Measurements from ENCODE around the gene NUFIP2.
A peak's percentile ranks its signal among the peaks of the same experiment; 100 is the strongest.
"Not testable (repeated sequence)": the region's sequence is repeated elsewhere in the genome, so short reads cannot be mapped to it uniquely, and the experiment has no call there.

NUFIP2 gene

DNA sequence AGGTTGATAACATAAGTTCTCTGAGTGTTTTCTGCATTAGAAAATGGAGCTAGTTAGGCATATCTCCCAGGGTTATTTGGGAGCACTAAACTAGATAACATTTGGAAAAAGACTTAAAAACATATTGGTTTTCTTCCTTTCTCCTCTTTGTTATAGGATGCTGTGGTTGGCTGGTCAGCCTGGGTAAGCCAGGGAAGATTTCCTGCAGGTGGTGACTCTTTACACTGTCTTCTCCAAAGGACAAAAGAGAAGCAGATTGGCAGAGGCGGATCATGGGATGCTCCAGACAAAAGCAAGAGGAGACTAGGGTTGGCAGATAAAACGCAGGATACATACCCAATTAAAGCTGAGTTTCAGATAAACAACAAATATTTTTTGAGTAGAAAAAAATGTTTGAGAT is 53.5 kb downstream of the NUFIP2 start:
- TF ChIP-seq POLR2AphosphoS5 (IDR thresholded peaks at IDR 0.05; ENCODE audit: borderline replicate concordance, low read depth, low read length): no peak
- TF ChIP-seq EZH2 (IDR thresholded peaks at IDR 0.05): no peak
- TF ChIP-seq FOXP2 (optimal IDR thresholded peaks at IDR 0.05; ENCODE audit: control extremely low read depth, extremely low read length, insufficient read depth): no peak
- DNase-seq (ENCODE audit: low read depth, low spot score): no peak
- no peak overlapping the region for H3K9ac ChIP-seq (ENCODE audit: insufficient read length)
- no peak overlapping the region for H3K4me3 ChIP-seq
- no peak overlapping the region for H3K27ac ChIP-seq
- H3K36me3 ChIP-seq (ENCODE audit: insufficient read depth, low read length): no peaks in the 10 kb centered on the region
- H3K9me3 ChIP-seq (ENCODE audit: low read depth, low read length): no peaks in the 10 kb centered on the region

DNA sequence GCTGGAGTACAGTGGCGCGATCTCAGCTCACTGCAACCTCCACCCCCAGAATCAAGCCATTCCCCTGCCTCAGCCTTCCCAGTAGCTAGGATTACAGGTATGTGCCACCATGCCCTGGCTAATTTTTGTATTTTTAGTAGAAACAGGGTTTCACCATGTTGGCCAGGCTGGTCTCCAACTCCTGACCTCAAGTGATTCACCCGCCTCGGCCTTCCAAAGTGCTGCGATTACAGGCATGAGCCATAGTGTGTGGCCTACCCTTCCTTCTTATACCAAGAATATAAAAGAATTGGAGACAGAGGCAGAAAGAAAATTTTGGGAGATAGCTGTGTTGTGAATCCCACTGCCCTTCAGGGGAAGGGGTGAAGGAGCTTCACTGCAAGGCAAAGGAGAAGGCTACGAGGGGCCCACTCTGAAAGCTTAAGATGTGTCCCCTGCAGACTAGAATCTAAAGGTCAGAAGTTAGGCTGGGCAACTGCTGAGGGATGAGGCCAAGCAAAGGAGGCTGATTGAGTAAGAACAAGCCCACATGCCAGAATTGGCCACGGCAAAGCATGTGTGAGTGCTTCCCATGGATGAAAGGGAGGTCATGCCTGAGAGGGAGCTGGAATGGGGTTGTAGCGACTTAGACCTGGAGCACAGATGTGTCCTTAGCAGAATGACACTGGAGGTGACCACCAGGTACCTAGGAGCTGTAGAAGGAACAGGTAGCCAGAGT is 55.7 kb downstream of the NUFIP2 start:
- Histone ChIP-seq H3K36me3 (ENCODE audit: insufficient read depth, low read length) (no peaks in the 10 kb centered on the region), H3K4me3 (no peak overlapping the region), H3K9ac (ENCODE audit: insufficient read length) (no peak overlapping the region), H3K9me3 (ENCODE audit: low read depth, low read length) (no peaks in the 10 kb centered on the region), H3K27ac (no peak overlapping the region)
- no peak for DNase-seq (ENCODE audit: low read depth, low spot score)
- TF ChIP-seq FOXP2 (optimal IDR thresholded peaks at IDR 0.05; ENCODE audit: control extremely low read depth, extremely low read length, insufficient read depth): no peak
- TF ChIP-seq POLR2AphosphoS5 (IDR thresholded peaks at IDR 0.05; ENCODE audit: borderline replicate concordance, low read depth, low read length): no peak
- no peak for TF ChIP-seq EZH2 (IDR thresholded peaks at IDR 0.05)

DNA sequence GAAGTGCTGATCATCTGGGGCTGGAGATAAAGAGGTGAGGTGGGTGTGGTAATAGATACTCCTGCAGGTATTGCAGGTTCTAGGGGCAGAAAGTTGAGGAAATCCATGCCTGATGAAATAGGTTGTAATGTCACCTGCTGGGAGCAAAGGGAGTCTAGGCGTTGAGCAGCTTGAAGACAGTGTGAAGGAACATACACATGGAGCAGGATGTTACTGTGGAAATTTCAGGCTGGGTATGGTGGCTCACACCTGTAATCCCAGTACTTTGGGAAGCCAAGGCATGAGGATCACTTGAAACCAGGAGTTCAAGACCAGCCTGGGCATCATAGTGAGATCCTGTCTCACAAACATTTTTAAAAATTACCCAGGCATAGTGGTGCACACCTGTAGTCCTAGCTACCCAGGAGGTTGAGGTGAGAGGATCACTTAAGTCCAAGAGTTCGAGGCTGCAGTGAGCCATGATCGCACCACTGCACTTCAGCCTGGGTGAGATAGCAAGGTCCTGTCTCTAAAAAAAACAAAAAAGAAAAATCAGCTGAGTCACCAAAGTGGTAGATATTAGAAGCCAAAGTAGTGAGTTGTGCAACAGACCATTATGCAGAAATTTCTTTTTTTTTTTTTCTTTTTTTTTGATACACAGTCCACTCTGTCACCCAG is 56.3 kb downstream of the NUFIP2 start:
- Histone ChIP-seq H3K4me3 (no peak overlapping the region), H3K9me3 (ENCODE audit: low read depth, low read length) (no peaks in the 10 kb centered on the region), H3K27ac (no peak overlapping the region), H3K36me3 (ENCODE audit: insufficient read depth, low read length) (no peaks in the 10 kb centered on the region), H3K9ac (ENCODE audit: insufficient read length) (no peak overlapping the region)
- DNase-seq (ENCODE audit: low read depth, low spot score): no peak
- TF ChIP-seq POLR2AphosphoS5 (IDR thresholded peaks at IDR 0.05; ENCODE audit: borderline replicate concordance, low read depth, low read length): no peak

DNA sequence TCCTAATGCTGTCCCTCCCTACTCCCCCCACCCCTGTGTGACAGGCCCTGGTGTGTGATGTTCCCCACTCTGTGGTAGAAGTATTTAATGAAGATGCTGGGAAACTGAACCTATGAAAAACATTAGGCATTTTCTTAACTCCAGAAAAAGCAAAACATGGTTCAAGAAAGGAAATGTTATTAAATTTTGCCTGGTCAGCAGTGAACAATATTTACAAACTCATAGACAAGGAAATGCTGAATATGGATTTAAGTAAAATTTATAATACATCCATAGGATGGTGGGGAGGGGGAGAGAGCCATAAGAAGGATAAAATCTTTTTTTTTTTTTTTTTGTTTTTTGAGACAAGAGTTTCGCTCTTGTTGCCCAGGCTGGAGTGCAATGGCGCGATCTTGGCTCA is 58.0 kb downstream of the NUFIP2 start:
- H3K27ac ChIP-seq: no peak overlapping the region
- TF ChIP-seq POLR2AphosphoS5 (IDR thresholded peaks at IDR 0.05; ENCODE audit: borderline replicate concordance, low read depth, low read length): no peak
- TF ChIP-seq FOXP2 (optimal IDR thresholded peaks at IDR 0.05; ENCODE audit: control extremely low read depth, extremely low read length, insufficient read depth): no peak
- TF ChIP-seq EZH2 (IDR thresholded peaks at IDR 0.05): no peak
- no peak overlapping the region for H3K4me3 ChIP-seq
- no peaks in the 10 kb centered on the region for H3K36me3 ChIP-seq (ENCODE audit: insufficient read depth, low read length)
- no peaks in the 10 kb centered on the region for H3K9me3 ChIP-seq (ENCODE audit: low read depth, low read length)
- no peak overlapping the region for H3K9ac ChIP-seq (ENCODE audit: insufficient read length)
- no peak for DNase-seq (ENCODE audit: low read depth, low spot score)

DNA sequence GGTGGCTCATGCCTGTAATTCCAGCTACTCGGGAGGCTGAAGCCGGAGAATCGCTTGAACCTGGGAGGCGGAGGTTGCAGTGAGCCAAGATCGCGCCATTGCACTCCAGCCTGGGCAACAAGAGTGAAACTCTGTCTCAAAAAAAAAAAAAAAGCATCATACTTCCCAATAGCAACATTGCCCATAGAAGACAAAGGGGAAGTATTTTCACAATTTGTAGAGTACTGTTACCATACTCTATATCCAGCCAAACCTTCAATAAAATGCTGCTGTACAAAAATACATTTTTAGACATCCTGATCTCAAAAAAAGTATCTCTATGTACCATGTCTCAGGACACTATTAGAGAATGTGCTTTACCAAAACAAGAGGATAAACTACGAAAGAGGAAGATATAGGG is 59.0 kb downstream of the NUFIP2 start:
- DNase-seq (ENCODE audit: low read depth, low spot score); H3K27ac ChIP-seq: not testable (repeated sequence)

DNA sequence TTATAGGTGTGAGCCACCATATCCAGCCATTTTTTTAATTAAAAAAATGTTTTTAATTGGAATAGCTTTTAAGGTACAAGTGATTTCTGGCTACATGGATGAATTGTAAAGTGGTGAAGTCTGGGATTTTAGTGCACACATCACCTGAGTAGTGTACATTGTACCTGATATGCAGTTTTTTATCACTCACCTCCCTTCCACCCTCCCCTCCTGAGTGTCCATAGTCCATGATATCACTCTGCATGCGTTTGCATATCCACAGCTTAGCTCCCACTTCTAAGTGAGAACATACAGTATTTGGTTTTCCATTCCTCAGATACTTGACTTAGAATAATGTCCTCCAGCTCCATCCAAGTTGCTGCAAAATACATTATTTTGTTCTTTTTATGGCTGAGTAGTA is 60.6 kb downstream of the NUFIP2 start:
- Histone ChIP-seq H3K9me3 (ENCODE audit: low read depth, low read length) (no peaks in the 10 kb centered on the region), H3K9ac (ENCODE audit: insufficient read length) (no peak overlapping the region), H3K27ac (no peak overlapping the region), H3K4me3 (no peak overlapping the region), H3K36me3 (ENCODE audit: insufficient read depth, low read length) (no peaks in the 10 kb centered on the region)
- TF ChIP-seq POLR2AphosphoS5 (IDR thresholded peaks at IDR 0.05; ENCODE audit: borderline replicate concordance, low read depth, low read length) (no peak), FOXP2 (optimal IDR thresholded peaks at IDR 0.05; ENCODE audit: control extremely low read depth, extremely low read length, insufficient read depth) (no peak), EZH2 (IDR thresholded peaks at IDR 0.05) (no peak)
- DNase-seq (ENCODE audit: low read depth, low spot score): no peak

More for the DNA sequence above, 59.0 kb downstream of the NUFIP2 start:
- H3K9ac ChIP-seq (ENCODE audit: insufficient read length); H3K36me3 ChIP-seq (ENCODE audit: insufficient read depth, low read length); H3K4me3 ChIP-seq; H3K9me3 ChIP-seq (ENCODE audit: low read depth, low read length): not testable (repeated sequence)

DNA sequence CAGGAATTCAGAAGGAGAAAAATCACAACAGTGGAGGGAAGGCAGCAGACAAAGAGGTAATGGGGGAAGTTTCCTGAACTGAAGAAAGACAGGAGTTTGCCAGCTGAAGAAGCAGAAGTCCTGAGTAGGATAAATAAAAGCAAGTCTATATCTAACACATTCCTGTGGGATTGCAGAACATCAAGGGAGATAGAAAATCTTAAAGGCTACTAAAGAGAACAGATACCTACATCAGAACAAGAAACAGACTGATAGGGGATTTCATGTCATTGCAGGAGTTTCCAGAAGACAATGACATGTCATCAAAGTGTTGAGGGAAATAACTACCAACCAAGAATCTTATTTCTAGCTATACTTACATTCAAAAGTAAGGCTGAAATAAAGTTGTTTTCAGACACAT is 68.6 kb downstream of the NUFIP2 start:
- H3K9ac ChIP-seq (ENCODE audit: insufficient read length): no peak overlapping the region
- H3K36me3 ChIP-seq (ENCODE audit: insufficient read depth, low read length): no peaks in the 10 kb centered on the region
- H3K4me3 ChIP-seq: no peak overlapping the region
- no peak overlapping the region for H3K27ac ChIP-seq
- no peak for TF ChIP-seq FOXP2 (optimal IDR thresholded peaks at IDR 0.05; ENCODE audit: control extremely low read depth, extremely low read length, insufficient read depth)
- no peak for TF ChIP-seq POLR2AphosphoS5 (IDR thresholded peaks at IDR 0.05; ENCODE audit: borderline replicate concordance, low read depth, low read length)
- no peak for TF ChIP-seq EZH2 (IDR thresholded peaks at IDR 0.05)
- DNase-seq (ENCODE audit: low read depth, low spot score): no peak
- H3K9me3 ChIP-seq (ENCODE audit: low read depth, low read length): no peaks in the 10 kb centered on the region

DNA sequence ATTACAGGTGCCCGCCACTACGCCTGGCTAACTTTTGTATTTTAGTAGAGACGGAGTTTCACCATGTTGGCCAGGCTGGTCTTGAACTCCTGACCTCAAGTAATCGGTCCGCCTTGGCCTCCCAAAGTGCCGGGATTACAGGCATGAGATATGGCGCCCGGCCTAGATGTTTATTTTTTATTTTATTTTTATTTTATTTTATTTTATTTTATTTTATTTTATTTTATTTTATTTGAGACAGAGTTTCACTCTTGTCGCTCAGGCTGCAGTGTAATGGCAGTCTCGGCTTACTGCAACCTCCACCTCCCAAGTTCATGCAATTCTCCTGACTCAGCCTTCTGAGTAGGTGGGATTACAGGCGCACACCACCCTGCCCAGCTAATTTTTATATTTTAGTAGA is 72.6 kb downstream of the NUFIP2 start:
- not testable (repeated sequence) for DNase-seq (ENCODE audit: low read depth, low spot score); H3K9me3 ChIP-seq (ENCODE audit: low read depth, low read length); H3K9ac ChIP-seq (ENCODE audit: insufficient read length)

DNA sequence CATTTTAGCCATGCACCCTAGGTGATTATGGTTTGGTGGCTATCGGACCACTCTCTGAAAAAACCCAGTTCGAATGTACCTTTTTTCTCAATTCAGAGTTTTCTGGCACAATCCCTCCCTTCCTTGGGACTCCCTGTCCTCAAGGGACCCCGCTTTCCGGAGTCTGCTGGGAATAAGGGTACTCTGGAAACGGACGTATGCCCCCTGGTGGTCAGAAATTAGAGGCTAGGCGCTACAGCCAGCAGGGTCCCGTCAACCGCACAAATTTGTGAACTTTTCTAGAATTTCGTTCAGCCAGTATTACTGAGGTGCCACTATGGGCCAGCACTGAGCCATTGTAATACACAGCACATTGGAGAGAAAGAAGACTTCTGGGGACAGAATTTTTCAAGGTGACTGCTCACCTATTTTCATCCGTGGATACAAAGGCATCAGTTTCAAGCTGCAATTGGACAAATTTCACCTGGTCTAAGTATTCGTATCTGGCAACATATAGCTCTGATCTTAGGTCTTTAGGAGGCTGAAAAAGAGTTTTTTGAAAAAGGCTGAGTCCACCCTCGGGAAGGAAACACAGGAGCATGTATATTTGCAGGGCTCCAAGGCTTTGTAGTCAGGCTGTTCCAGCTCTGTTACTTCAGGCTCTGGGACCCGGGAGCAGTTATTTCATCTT is 74.4 kb downstream of the NUFIP2 start:
- Histone ChIP-seq H3K36me3 (ENCODE audit: insufficient read depth, low read length) (no peaks in the 10 kb centered on the region), H3K27ac (peak overlapping the region; percentile 25; the same call in 1 of the 2 replicates), H3K9ac (ENCODE audit: insufficient read length) (peak overlapping the region; percentile 32), H3K9me3 (ENCODE audit: low read depth, low read length) (no peaks in the 10 kb centered on the region), H3K4me3 (peak overlapping the region; percentile 62)
- DNase-seq (ENCODE audit: low read depth, low spot score): peak; percentile 44
- TF ChIP-seq FOXP2 (optimal IDR thresholded peaks at IDR 0.05; ENCODE audit: control extremely low read depth, extremely low read length, insufficient read depth) (no peak), POLR2AphosphoS5 (IDR thresholded peaks at IDR 0.05; ENCODE audit: borderline replicate concordance, low read depth, low read length) (no peak), EZH2 (IDR thresholded peaks at IDR 0.05) (no peak)

More for the DNA sequence above, 72.6 kb downstream of the NUFIP2 start:
- H3K4me3 ChIP-seq; H3K27ac ChIP-seq; H3K36me3 ChIP-seq (ENCODE audit: insufficient read depth, low read length): not testable (repeated sequence)

All from SK-N-MC (cell line).